ENCODE data around the gene IL17RD. TPM values are rescaled to one million over a fixed set of nuclear protein-coding genes. Genes with fewer than 3 reads are reported as not detected.

IL17RD gene
- total and polyA plus RNA-seq, 10 of the 15 experiments (the other 5 are each of a cell fraction or from before 2014, with no cell fraction given), result 0.01 to 0.08 (median 0.04) TPM; not detected in 3

DNA sequence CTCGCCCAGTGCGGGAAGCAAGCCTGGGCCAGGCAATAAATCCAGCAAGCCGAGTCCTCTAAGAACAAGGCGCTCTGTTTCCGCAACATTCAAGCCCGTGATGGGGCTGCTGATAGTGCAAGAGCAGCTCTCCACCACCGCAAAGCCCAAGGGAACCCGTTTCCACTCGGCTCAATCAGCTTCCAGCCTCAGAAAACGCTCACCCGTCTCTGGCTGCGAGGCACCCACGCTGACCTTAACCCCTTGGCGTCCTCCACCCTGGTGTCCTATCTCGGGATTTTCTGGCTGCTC is 86.9 kb downstream of the IL17RD start (continued):
- TF ChIP-seq GABPA (IDR thresholded peaks at IDR 0.05; ENCODE audit: low read depth) (no peak), CREM (IDR thresholded peaks at IDR 0.05; ENCODE audit: low read depth) (no peak), EZH2 (IDR thresholded peaks at IDR 0.05; ENCODE audit: borderline replicate concordance, control insufficient read depth, low read depth, low read length) (0 out of 2 replicates have a peak, but pooled peaks have one; percentile 37)

DNA sequence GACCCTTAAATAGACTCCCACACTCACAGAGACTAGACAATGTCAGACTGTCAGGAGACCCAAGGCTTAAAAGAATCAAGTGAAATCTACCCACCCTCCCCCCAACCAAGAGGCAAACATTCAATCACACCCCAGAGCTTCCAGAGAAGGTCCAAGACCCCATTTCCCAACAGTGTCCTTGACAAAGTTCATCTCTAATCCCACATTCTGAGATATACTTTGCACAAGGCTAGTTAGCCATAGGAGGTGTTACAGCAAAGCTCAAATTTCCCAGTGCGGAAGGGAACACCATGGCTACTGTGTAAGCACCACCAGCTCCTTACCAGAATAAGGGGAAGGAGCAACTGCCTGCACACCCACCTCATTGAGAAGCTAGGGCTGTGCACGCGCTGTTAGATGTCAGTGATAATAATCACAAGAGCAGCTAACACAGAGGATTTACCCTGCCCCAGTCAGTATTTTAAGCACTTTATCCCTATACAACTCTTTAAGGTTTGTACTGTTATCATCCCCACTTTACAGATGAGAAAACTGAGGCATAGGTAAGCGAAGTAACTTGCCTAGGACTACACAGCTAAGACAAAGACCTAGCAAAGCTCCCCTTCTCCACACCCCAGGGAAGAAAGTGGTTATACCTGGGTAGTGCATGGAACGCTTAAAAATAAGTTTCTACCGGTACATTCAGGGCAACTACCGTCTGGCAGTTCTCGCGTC is 87.4 kb downstream of the IL17RD start:
- ChIA-PET CTCF (interaction anchor here (0.8 to 3.9 kb wide), 11 partner anchors 9 to 81 kb away, joined by 3 to 22 read pairs (median 4); no protein-coding TSS in a partner anchor), SMC1A (ENCODE audit: uncharacterized antibody, unreplicated experiment) (interaction anchor here (0.6 to 1.8 kb wide), 10 partner anchors 9 to 89 kb away, joined by 3 to 8 read pairs (median 4); no protein-coding TSS in a partner anchor), POLR2A (interaction anchor here (0.7 kb wide), 1 partner anchor 8 kb away, joined by 3 read pairs; no protein-coding TSS in a partner anchor), RAD21 (ENCODE audit: unreplicated experiment) (interaction anchor here (0.6 to 1.6 kb wide), 7 partner anchors 11 to 90 kb away, joined by 3 to 6 read pairs (median 3); no protein-coding TSS in a partner anchor)
- peak; percentile 75 for FAIRE-seq
- DNase-seq (ENCODE audit: low read depth, low spot score), result no peak
- in situ Hi-C loops (cut with MboI), result no loop called here
- peak overlapping the region; percentile 99 for H3K4me2 ChIP-seq (ENCODE audit: control insufficient read depth, insufficient read depth)
- no peaks in the 10 kb centered on the region for H3K4me1 ChIP-seq (ENCODE audit: control insufficient read depth, insufficient read depth, low read length)
- no peaks in the 10 kb centered on the region for H3K36me3 ChIP-seq (ENCODE audit: control insufficient read depth in 2 of 2, insufficient read depth in 2 of 2, low read length in 1 of 2)
- peak overlapping the region; percentile 68 for H2AFZ ChIP-seq (ENCODE audit: control insufficient read depth, low read depth, low read length)
- ATAC-seq, result peak; percentile 2; the same call in 2 of the 3 replicates
- H3K79me2 ChIP-seq (ENCODE audit: control insufficient read depth, insufficient read depth, low read length), result no peaks in the 10 kb centered on the region
- 34% methylated on average over 9 of the region's 9 CpGs for WGBS (ENCODE audit: insufficient coverage, insufficient replicate concordance, low lambda C conversion rate, missing lambda C conversion rate)
- TSS peak; percentile 48 for BruUV-seq (replicated peaks)
- H3K4me3 ChIP-seq, result peak overlapping the region; percentile 65; the same call in 1 of the 2 replicates
- H3K27me3 ChIP-seq (replicated peaks in 1 of 2; ENCODE audit: control insufficient read depth in 2 of 2, insufficient read depth in 2 of 2, low read length in 1 of 2), result peaks cover 3 to 16% of the 10 kb centered on the region in 2 experiments
- intact Hi-C loops (cut with micrococcal nuclease; ENCODE audit: unreplicated experiment), result loop anchor here (5.0 to 10.0 kb wide), 2 partner anchors 80 to 273 kb away; partner anchors contain the start of gene ARHGEF3
- no peaks in the 10 kb centered on the region for H3K9me3 ChIP-seq (replicated peaks; ENCODE audit: control insufficient read depth, insufficient read depth, low read length)
- TF ChIP-seq HDAC6 (IDR thresholded peaks at IDR 0.05; ENCODE audit: unreplicated experiment), result no peak
- TF ChIP-seq BRCA1 (IDR thresholded peaks at IDR 0.05; ENCODE audit: low read depth, low read length), result no peak
- TF ChIP-seq, protein P1, sequence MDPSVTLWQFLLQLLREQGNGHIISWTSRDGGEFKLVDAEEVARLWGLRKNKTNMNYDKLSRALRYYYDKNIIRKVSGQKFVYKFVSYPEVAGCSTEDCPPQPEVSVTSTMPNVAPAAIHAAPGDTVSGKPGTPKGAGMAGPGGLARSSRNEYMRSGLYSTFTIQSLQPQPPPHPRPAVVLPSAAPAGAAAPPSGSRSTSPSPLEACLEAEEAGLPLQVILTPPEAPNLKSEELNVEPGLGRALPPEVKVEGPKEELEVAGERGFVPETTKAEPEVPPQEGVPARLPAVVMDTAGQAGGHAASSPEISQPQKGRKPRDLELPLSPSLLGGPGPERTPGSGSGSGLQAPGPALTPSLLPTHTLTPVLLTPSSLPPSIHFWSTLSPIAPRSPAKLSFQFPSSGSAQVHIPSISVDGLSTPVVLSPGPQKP (IDR thresholded peaks at IDR 0.05; ENCODE audit: low read depth, low read length), result no peak
- TF ChIP-seq, protein P2, sequence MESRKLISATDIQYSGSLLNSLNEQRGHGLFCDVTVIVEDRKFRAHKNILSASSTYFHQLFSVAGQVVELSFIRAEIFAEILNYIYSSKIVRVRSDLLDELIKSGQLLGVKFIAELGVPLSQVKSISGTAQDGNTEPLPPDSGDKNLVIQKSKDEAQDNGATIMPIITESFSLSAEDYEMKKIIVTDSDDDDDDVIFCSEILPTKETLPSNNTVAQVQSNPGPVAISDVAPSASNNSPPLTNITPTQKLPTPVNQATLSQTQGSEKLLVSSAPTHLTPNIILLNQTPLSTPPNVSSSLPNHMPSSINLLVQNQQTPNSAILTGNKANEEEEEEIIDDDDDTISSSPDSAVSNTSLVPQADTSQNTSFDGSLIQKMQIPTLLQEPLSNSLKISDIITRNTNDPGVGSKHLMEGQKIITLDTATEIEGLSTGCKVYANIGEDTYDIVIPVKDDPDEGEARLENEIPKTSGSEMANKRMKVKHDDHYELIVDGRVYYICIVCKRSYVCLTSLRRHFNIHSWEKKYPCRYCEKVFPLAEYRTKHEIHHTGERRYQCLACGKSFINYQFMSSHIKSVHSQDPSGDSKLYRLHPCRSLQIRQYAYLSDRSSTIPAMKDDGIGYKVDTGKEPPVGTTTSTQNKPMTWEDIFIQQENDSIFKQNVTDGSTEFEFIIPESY (IDR thresholded peaks at IDR 0.05), result no peak
- no peak for TF ChIP-seq SUPT20H (IDR thresholded peaks at IDR 0.05; ENCODE audit: borderline replicate concordance, control insufficient read depth, low read depth, low read length)
- TF ChIP-seq, protein P3, sequence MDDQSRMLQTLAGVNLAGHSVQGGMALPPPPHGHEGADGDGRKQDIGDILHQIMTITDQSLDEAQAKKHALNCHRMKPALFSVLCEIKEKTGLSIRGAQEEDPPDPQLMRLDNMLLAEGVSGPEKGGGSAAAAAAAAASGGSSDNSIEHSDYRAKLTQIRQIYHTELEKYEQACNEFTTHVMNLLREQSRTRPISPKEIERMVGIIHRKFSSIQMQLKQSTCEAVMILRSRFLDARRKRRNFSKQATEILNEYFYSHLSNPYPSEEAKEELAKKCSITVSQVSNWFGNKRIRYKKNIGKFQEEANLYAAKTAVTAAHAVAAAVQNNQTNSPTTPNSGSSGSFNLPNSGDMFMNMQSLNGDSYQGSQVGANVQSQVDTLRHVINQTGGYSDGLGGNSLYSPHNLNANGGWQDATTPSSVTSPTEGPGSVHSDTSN (IDR thresholded peaks at IDR 0.05; ENCODE audit: insufficient replicate concordance, low read depth, low read length), result no peak
- no peak for TF ChIP-seq CREM (IDR thresholded peaks at IDR 0.05; ENCODE audit: low read depth)
- TF ChIP-seq IKZF2 (IDR thresholded peaks at IDR 0.05), result no peak
- TF ChIP-seq BCL11A (IDR thresholded peaks at IDR 0.05; ENCODE audit: low read depth, low read length), result no peak
- no peak for TF ChIP-seq JUNB (IDR thresholded peaks at IDR 0.05)
- no peak for TF ChIP-seq MYC (IDR thresholded peaks at IDR 0.05; ENCODE audit: insufficient read depth, insufficient read length, insufficient replicate concordance, low read length, severe bottlenecking)
- no peak for TF ChIP-seq NFIC (IDR thresholded peaks at IDR 0.05; ENCODE audit: low read depth, low read length)
- no peak for TF ChIP-seq RFX5 (IDR thresholded peaks at IDR 0.05; ENCODE audit: low read depth, low read length)
- TF ChIP-seq TAF1 (IDR thresholded peaks at IDR 0.05; ENCODE audit: borderline replicate concordance, low read depth, low read length), result no peak
- no peak for TF ChIP-seq ZNF274 (IDR thresholded peaks at IDR 0.05; ENCODE audit: insufficient read depth, insufficient read length)
- H3K27ac ChIP-seq (ENCODE audit: control insufficient read depth, insufficient read depth), result no peak overlapping the region
- H4K20me1 ChIP-seq (ENCODE audit: control insufficient read depth, insufficient read depth), result no peaks in the 10 kb centered on the region; the same call in 1 of the 2 replicates
- no peak overlapping the region for H3K9ac ChIP-seq (ENCODE audit: control insufficient read depth, insufficient read depth, low read length)

Measured in GM12878 (cell line).